Endothelial cell of umbilical vein (primary cell): ENCODE data around the gene CDT1. TPM values are rescaled to one million over a fixed set of nuclear protein-coding genes. Genes with fewer than 3 reads are reported as not detected.

Experiments
- BruUV-seq: library from RNA; stranded (reverse); fragments of 400-500 nt; replicated peaks from 2 replicates; lab custom pipeline; 2021; lab: Mats Ljungman, UMichigan
- CTCF ChIA-PET: fragments of 300-600, 350-600 bp; sonication (Branson Sonifier 250); formaldehyde crosslinking; loops from one replicate; lab custom pipeline; 2021; ENCODE audit warnings: antibody characterized with exemption, inconsistent platforms; lab: Charles Lee
- POLR2A ChIA-PET: fragments of 300-600, 350-600 bp; sonication (Branson Sonifier 250); formaldehyde crosslinking; loops from one replicate; lab custom pipeline; 2021; ENCODE audit warnings: antibody characterized with exemption, inconsistent platforms; lab: Charles Lee
- DNase-seq: peaks from one replicate; pipeline ENCODE4 v3.0.0-alpha.2; 2011; ENCODE audit warnings: low read depth, low spot score
- FAIRE-seq: peaks from 2 replicates; lab custom pipeline; 2011; peaks lifted over from hg19 to GRCh38; lab: Jason Lieb, UNC
- H2AFZ ChIP-seq: 2 replicates; pipeline ENCODE4 v1.6.0; 2012; ENCODE audit warnings: low read depth, low read length, control low read depth, inconsistent platforms
- H3K27ac ChIP-seq: 2 replicates; pipeline ENCODE4 v1.5.1; 2011; ENCODE audit warnings: low read depth, mild to moderate bottlenecking, control low read depth, low read length, moderate library complexity; ENCODE audit not compliant: insufficient read depth
- H3K27me3 ChIP-seq, 2 experiments: 2 replicates each; pipeline versions ENCODE4 v1.6.0 to v1.6.1; 2011; ENCODE audit warnings: low read length in 2 of 2, mixed read lengths in 1 of 2; ENCODE audit not compliant: control insufficient read depth in 2 of 2, insufficient read depth in 2 of 2
- H3K36me3 ChIP-seq, 2 experiments: 2 replicates in 1 of 2; 3 replicates in 1 of 2; pipeline ENCODE4 v1.5.1; 2011; ENCODE audit warnings: low read length in 2 of 2, mild to moderate bottlenecking in 1 of 2, moderate library complexity in 1 of 2; ENCODE audit not compliant: control insufficient read depth in 2 of 2, insufficient read depth in 2 of 2; ENCODE audit errors: extremely low read depth in 1 of 2
- H3K4me1 ChIP-seq: 3 replicates; pipeline ENCODE4 v1.5.1; 2011; ENCODE audit warnings: mild to moderate bottlenecking, low read length; ENCODE audit not compliant: control insufficient read depth, insufficient read depth; ENCODE audit errors: extremely low read depth
- H3K4me2 ChIP-seq: 2 replicates; pipeline ENCODE4 v1.6.1; 2011; ENCODE audit warnings: low read length, control low read depth, mixed read lengths; ENCODE audit not compliant: insufficient read depth
- H3K4me3 ChIP-seq, 3 experiments: fragments of 200-600 bp in 1 of 3; sonication (generic), shearing (Covaris generic) in 1 of 3; replicated peaks in 1 of 3; 2 replicates each; pipeline ENCODE4 v1.5.1; 2011 to 2016; ENCODE audit warnings: control low read depth in 3 of 3, low read length in 3 of 3, mild to moderate bottlenecking in 2 of 3, inconsistent platforms in 1 of 3, low read depth in 1 of 3, moderate library complexity in 1 of 3; ENCODE audit not compliant: insufficient read depth in 1 of 3
- H3K79me2 ChIP-seq: 2 replicates; pipeline ENCODE4 v1.6.0; 2012; ENCODE audit warnings: low read length, inconsistent platforms; ENCODE audit not compliant: control insufficient read depth, insufficient read depth
- H3K9ac ChIP-seq: replicated peaks from 2 replicates; pipeline ENCODE3; 2011; ENCODE audit warnings: low read length, control low read depth; ENCODE audit not compliant: insufficient read depth; ENCODE audit errors: extremely low read depth
- H3K9me1 ChIP-seq: replicated peaks from 3 replicates; pipeline ENCODE4 v1.6.0; 2011; ENCODE audit warnings: mild to moderate bottlenecking, low read length; ENCODE audit not compliant: control insufficient read depth, insufficient read depth; ENCODE audit errors: extremely low read depth
- H3K9me3 ChIP-seq: replicated peaks from 2 replicates; pipeline ENCODE4 v1.5.1; 2012; ENCODE audit warnings: low read length, inconsistent platforms; ENCODE audit not compliant: control insufficient read depth, insufficient read depth
- H4K20me1 ChIP-seq: replicated peaks from 2 replicates; pipeline ENCODE3; 2011; ENCODE audit warnings: mild to moderate bottlenecking, low read length; ENCODE audit not compliant: control insufficient read depth, insufficient read depth; ENCODE audit errors: extremely low read depth
- EZH2 ChIP-seq: IDR thresholded peaks from 2 replicates; pipeline ENCODE4 v1.6.1; 2012; ENCODE audit warnings: borderline replicate concordance, low read depth, mild to moderate bottlenecking, moderate library complexity, low read length, inconsistent platforms; ENCODE audit not compliant: severe bottlenecking
- FOS ChIP-seq: IDR thresholded peaks from 2 replicates; pipeline ENCODE4 v1.6.1; 2011; ENCODE audit warnings: mild to moderate bottlenecking, low read length, moderate library complexity, borderline replicate concordance; ENCODE audit not compliant: insufficient read depth
- GATA2 ChIP-seq: IDR thresholded peaks from 2 replicates; pipeline ENCODE4 v1.7.0; 2011; ENCODE audit warnings: low read depth, mild to moderate bottlenecking, moderate library complexity, mixed read lengths, low read length; ENCODE audit not compliant: insufficient read length, insufficient read depth
- JUN ChIP-seq: IDR thresholded peaks from 2 replicates; pipeline ENCODE4 v1.6.1; 2011; ENCODE audit warnings: borderline replicate concordance, low read depth; ENCODE audit not compliant: insufficient read length, insufficient read depth
- MYC ChIP-seq: IDR thresholded peaks from one replicate; pipeline ENCODE4 v1.6.1; 2011; ENCODE audit warnings: mild to moderate bottlenecking, low read depth, low read length
- POLR2A ChIP-seq: IDR thresholded peaks from 2 replicates; pipeline ENCODE4 v1.6.1; 2012; ENCODE audit warnings: low read depth, mild to moderate bottlenecking, control low read depth, low read length
- POLR2AphosphoS5 ChIP-seq: IDR thresholded peaks from 2 replicates; pipeline ENCODE4 v1.6.1; 2012; ENCODE audit warnings: low read depth, mild to moderate bottlenecking, control low read depth, low read length, moderate library complexity; ENCODE audit not compliant: insufficient read depth
- dilution Hi-C: fragments of 300-500 bp; cut with MboI; formaldehyde crosslinking; loops from one replicate; pipeline ENCODE4 v1.15.0; 2019; ENCODE audit warnings: low sequenced_read_pairs; ENCODE audit not compliant: extremely low pct_ligation_motif_present
- intact Hi-C: fragments of 100-400 bp; cut with micrococcal nuclease; formaldehyde crosslinking; loops from one replicate; pipeline ENCODE4 v1.10.0; 2022
- polyA plus RNA-seq, 4 experiments: library from polyadenylated mRNA; depleted of rRNA in 3 of 4; stranded (reverse) in 3 of 4; unstranded in 1 of 4; fragments of >200 nt; gene quantifications; 2 replicates each; pipeline versions ENCODE4 v1.2.1 to v1.2.3, GENCODE V29; 2011 to 2012; ENCODE audit warnings: missing spikeins in 1 of 4
- total RNA-seq: library from RNA; stranded (reverse); gene quantifications from 2 replicates; pipeline ENCODE4 v1.2.3, GENCODE V29; 2021
- TF ChIP-seq, protein P1 (sequence below), 2 donors: IDR thresholded peaks; 1 replicate in 1 of 2; 2 replicates in 1 of 2; pipeline ENCODE4 v1.5.1; 2011; ENCODE audit warnings: low read length in 2 of 2, mild to moderate bottlenecking in 2 of 2, moderate library complexity in 2 of 2, control low read depth in 1 of 2, inconsistent platforms in 1 of 2, low read depth in 1 of 2; ENCODE audit not compliant: insufficient read depth in 1 of 2; ENCODE audit errors: extremely low read depth in 1 of 2
- TF ChIP-seq, protein P2 (sequence below): IDR thresholded peaks from 2 replicates; pipeline ENCODE4 v1.6.1; 2011; ENCODE audit not compliant: insufficient read depth, insufficient read length

Gene CDT1
- total and polyA plus RNA-seq, 2 donors (not counting 3 experiments of a cell fraction or from before 2014, with no cell fraction given) = 15.6 to 30.6 TPM

- dilution Hi-C loops (no loop called here), intact Hi-C loops (loop anchor here (1.0 kb wide), 2 partner anchors 41 to 48 kb away; no protein-coding TSS in a partner anchor)
- Histone ChIP-seq H3K79me2 (peaks cover 42% of the 10 kb centered on the region), H3K4me1 (peaks cover 28% of the 10 kb centered on the region), H3K4me3 (peak within 1 kb of the TSS; percentile 66 to 93 (median 66)), H3K36me3 (no peaks in the 10 kb centered on the region), H4K20me1 (no peaks in the 10 kb centered on the region), H2AFZ (peak within 1 kb of the TSS; percentile 76), H3K27ac (peak within 1 kb of the TSS; percentile 86), H3K4me2 (peak within 1 kb of the TSS; percentile 86), H3K27me3 (no peaks in the 10 kb centered on the region), H3K9me3 (no peaks in the 10 kb centered on the region), H3K9ac (peak within 1 kb of the TSS; percentile 83), H3K9me1 (no peaks in the 10 kb centered on the region)
- CTCF ChIA-PET = interaction anchor here (0.6 to 8.2 kb wide), 18 partner anchors 11 to 382 kb away, joined by 3 to 165 read pairs (median 8); partner anchors contain the start of genes APRT and TRAPPC2L
- POLR2A ChIA-PET = interaction anchor here (0.6 to 2.3 kb wide), 5 partner anchors 12 to 48 kb away, joined by 3 to 6 read pairs (median 4); partner anchors contain the start of gene APRT
- peak; percentile 48 for FAIRE-seq
- TF ChIP-seq EZH2 (no peak), POLR2AphosphoS5 (peak; percentile 90), GATA2 (no peak), MYC (no peak), FOS (no peak), POLR2A (peak; percentile 86), JUN (no peak)
- TF ChIP-seq, protein P1, sequence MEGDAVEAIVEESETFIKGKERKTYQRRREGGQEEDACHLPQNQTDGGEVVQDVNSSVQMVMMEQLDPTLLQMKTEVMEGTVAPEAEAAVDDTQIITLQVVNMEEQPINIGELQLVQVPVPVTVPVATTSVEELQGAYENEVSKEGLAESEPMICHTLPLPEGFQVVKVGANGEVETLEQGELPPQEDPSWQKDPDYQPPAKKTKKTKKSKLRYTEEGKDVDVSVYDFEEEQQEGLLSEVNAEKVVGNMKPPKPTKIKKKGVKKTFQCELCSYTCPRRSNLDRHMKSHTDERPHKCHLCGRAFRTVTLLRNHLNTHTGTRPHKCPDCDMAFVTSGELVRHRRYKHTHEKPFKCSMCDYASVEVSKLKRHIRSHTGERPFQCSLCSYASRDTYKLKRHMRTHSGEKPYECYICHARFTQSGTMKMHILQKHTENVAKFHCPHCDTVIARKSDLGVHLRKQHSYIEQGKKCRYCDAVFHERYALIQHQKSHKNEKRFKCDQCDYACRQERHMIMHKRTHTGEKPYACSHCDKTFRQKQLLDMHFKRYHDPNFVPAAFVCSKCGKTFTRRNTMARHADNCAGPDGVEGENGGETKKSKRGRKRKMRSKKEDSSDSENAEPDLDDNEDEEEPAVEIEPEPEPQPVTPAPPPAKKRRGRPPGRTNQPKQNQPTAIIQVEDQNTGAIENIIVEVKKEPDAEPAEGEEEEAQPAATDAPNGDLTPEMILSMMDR (IDR thresholded peaks at IDR 0.05; ENCODE audit: extremely low read depth in 1 of 2, insufficient read depth in 1 of 2, low read depth in 1 of 2, low read length in 2 of 2) = peak; percentile 89 to 92
- TF ChIP-seq, protein P2, sequence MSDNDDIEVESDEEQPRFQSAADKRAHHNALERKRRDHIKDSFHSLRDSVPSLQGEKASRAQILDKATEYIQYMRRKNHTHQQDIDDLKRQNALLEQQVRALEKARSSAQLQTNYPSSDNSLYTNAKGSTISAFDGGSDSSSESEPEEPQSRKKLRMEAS = peak; percentile 30
- DNase-seq = peak; percentile 53
- no TSS peak for BruUV-seq
Measured at GRCh38 chr16:88785106-88785924, 18.3 kb upstream of the CDT1 start, which contains the start of gene PIEZO1. PIEZO1 (minus strand) TSS chr16:88785220; CDS start chr16:88784964, 256 bp downstream.
